GM18861 (cell line): ENCODE results near the gene TGM2.

Experiments used
- ATAC-seq: cut with Tn5 transposase; IDR thresholded peaks from one replicate; pipeline ENCODE4 v1.9.1; 2021; ENCODE audit not compliant: unreplicated experiment

TGM2 gene

DNA sequence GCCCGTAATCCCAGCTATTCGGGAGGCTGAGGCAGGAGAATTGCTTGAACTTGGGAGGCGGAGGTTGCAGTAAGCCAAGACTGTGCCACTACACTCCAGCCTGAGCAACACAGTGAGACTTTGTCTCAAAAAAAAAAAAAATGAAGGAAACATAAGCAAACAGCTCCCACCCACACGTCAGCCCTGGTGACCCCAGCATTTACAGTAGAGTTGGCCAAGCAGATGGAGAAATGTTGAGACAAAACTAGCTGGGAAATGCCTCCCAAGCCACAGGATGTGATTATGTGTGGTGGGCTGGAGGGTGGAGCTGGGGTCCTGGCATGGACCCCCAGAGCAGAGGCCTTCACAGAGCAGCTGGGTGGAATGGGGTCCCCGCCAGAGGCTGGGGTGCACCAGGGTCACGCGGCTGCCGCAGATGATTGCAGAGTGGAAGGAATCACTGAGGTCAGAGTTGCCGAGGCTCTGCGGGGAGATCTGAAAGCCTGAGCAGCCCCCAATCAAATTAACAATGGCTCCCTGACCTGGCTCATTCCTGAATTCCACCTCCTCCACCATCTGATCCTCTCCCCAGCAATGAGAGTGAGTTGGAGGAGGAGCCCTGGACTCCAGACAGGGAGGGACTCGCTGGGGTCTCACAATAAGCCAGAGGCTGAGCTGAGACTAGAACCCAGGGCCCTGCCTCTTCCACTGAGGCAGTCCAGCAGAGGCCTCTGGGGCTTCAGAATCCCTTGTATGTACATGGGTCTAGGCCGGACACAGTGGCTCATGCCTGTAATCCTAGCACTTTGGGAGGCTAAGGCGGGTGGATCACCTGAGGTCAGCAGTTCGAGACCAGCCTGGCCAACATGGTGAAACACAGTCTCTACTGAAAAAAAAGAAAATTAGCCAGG, 34.7 kb upstream of the TGM2 start:
- ATAC-seq = no peak

DNA sequence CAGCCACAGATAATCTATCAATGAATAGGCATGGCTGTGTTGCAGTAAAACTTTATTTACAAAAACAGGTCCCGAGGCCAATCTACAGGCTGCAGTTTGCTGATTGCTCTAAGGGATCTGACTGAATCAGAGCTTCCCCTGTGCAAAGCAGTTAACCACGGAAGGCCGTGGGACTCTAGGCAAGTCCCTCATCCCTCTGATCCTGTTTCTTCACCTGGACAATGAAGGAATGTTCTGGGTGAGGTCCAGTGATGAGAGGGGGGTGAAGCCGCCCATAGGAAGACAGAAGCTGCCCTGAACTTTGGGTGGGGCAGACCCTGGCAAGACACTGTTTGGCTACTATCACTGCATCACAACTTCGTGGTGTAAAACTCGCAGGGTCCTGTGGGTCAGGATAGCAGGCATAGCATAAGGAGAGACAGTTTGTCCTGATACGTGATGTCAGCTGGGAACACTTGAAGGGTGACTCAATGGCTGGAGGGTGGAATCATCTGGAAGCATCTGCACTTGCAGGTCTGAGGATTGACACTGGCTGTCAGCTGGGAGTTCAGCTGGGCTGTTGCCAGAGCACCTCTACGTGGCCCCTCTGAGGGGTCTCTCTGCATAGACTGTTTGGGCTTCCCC, 33.3 kb upstream of the TGM2 start:
- no peak for ATAC-seq

DNA sequence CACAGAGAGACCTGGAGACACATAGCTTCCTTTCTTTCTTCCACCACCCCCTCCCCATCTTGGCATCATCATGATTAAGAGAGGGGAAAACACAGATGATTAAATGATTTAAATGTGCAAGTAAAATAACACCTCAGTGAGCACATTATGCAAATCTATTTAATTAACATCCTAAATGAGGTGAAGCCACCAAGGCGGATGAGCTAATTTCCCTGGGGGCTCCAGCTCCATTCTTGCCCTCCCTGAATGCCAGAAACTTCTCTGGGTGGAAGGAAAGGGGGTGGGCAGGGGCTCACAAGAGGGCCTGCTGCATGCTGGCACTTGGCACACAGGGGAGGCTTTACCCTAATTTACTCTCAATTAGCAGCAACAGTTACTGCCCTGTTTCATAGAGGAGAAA, 32.5 kb upstream of the TGM2 start:
- ATAC-seq = no peak

DNA sequence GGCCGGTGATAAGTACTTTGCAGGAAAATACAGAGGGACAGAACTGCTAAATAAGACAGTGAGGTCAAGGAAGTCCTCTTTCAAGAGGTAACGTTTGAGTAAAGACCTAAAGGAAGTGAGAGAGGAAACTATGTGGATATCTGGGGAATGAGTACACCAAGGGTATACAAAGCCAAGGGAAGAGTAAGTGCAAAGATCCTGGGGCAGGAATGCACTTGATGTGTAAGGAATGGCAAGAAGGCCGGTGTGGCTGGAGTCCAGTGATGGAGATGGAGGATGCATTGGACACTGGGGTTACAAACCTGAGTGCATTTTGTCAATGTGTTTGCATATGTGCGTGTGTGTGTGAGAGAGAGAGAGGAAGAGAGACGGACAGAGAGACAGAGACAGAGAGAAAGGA, 32.1 kb upstream of the TGM2 start:
- no peak for ATAC-seq

DNA sequence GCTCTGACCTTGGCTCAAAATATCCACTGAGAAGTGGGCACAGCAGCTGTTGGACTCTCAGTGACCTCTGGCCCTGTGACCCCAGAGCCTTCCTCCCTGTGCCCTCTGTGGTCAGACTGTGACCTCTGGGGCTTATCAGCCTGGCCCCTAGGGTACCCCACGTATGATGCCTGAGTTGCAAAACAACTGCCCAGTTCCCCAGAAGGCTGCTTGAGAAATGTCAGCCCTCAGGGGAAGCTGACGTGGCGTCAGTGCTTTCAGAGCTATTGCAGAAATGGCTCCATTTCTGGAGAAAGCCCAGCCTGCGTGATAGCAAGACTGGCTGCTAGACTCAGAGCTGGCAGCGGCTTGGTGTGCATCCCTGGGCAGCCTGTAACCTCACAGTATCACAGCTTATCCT, 31.5 kb upstream of the TGM2 start:
- ATAC-seq = no peak

DNA sequence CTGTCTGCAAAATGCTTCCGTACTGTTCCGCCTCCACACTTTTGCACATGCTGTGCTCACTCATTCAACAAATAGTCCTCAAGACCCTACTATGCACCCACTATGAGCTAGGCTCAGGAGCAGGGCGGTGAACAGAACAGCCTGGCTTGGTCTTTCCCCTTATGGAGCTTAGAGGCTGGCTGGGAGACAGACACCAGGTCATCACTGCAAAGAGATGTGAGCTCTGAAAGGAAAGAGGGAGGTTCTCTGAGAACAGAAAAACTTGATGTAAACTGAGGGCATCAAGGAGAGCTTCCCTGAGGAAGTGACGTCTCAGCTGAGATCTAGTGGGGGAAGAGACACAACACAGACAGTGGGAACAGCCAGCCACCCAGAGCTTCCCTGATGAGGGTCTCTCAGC, 31.0 kb upstream of the TGM2 start:
- no peak for ATAC-seq

DNA sequence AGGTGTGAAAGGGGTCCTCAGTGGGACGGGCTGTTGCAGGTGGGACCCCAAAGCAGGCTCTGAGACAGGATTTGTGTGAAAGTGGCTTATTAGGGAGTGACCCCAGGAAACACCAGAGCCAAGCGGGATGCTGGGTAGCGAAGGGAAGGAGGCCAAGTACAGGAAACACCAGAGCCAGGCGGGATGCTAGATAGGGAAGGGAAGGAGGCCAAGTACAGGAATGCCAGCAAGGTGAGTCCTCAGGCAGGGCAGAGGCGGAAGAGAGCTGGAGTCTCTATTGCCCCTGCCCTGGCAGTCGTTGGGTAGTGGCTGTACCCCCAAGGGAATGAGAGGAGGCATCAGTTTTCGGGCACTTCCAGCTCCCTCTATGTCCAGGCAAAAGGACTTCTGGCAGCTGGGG, 30.5 kb upstream of the TGM2 start:
- no peak for ATAC-seq

DNA sequence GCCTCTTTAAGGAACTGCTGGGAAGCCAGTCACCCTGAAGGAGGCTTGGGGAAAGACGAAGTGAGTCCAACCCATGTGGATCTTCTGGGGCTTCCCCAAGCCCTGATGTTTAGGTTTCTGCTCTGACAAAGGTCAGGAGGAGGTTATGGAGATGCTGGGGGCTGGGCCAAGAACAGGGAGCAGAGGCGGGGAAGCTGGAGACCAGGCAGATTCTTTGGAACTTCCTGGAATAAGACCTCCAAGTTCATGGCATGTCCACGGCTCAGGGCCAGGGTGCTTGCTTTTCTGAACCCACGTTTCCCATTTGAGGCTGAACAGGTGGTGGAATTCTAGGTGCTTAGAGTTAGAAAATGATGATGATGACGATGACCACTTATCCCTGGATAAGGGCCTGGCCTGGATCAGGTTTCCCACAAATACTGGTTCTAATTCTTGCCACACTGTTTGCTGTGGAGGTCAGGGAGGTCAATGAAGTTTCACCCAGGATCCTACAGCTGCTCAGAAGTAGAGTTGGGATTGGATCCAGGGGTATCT, 30.0 kb upstream of the TGM2 start:
- no peak for ATAC-seq

DNA sequence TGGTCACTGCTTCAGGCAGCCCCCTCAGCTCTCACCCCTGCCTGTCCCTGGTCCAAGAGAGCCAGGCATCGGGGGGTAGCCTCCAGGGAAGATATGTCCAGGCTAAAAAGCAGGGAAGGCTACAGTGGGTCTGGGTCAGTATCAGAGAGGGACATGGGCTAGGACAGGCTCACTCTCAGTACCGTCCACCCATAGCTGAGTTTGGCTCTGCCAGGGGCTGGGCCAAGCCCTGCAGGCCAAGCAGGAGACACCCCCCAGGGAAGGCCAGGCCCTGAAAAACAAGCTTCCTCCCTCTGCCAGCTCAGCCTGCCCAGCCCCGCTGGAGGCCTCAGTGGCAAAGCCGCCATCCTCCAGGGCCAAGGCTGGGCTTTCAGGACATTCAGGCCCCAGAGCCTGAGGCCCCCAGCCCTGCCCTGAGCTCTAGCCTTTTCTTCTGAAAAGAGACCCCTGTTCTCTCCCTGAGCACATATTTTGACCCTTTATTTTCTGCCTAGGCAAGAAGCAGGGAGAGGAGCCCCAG, 28.6 kb upstream of the TGM2 start:
- no peak for ATAC-seq

DNA sequence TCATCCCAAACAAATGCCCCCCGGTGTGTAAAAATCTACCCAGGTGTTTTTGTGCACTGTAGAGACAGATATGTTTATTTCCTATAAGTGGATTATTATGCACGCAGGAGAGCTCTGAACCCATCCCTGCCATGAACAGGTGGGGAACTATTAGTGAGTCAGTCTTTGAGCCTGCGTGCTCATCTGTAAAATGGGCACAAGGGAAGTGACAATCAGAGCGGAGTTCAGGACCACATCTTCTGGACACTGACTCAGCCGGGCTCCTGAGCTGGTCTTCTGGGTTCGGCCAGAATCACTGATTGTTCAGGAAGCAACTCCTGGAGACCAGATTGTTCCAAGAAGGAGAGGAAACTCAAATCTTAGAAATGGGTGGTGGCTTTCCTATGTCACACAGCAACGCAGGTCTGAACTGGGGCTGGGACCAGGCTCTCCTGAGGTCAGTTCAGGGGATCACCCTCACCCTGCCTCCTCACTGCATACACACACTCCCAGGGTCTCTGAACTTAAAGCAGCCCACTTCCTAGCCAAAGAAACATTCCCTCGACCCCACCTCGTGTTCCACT, 27.3 kb upstream of the TGM2 start:
- ATAC-seq = no peak

DNA sequence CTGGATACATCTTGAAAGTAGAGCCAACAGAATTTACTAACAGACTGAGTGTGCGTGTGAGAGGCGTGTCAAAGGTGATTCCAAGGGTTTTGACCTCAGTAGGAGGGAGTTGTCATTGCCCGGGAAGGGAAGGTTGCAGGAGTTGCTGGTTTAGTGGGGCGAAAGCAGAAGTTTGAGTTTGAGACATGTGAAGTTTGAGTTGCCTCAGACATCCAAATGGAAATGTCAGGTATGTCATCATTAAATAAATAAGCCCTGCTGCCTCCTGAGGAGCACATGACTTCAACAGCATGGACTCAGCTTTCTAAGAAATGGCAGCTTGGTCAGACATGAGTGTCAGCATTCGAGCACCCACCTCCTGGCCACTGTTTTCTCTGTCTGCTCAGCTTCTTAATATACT, 26.6 kb upstream of the TGM2 start:
- ATAC-seq = no peak

DNA sequence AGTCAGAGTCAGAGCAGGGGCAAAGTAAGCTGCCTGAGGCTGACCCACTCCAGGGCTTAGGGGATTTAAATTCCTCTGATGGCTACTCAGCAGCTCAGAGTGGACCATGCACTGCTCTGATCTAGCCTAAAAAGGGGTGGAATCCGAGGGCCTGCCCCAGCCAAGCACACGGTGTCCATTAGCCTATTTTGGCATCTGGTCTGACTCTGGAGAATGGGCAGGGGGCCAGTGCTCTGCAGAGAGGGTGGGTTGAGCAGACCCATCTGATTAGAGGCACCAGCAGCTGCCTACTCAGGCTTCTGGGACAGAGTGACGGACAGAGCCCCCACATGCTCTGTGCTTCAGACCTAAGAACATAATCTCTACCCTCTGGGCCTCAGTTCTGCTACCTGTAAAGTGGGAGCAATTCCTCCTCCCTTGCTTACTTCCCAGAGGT, 25.9 kb upstream of the TGM2 start:
- ATAC-seq = no peak

DNA sequence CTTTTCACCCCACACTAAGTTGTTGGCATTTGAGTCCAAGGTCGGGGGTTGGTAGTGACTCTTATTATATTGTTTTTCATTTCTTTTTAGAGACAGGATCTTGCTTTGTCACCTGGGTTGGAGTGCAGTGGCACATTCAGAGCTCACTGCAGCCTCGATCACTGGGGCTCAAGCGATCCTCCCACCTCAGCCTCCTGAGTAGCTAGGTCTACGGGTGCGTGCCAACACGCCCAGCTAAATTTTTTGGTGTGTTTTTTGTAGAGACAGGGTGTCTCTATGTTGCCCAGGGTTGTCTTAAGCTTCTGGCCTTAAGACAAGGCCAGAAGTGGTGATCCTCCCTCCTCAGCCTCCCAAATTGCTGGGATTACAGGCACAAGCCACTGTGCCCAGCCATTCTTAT, 25.1 kb upstream of the TGM2 start:
- ATAC-seq = no peak

DNA sequence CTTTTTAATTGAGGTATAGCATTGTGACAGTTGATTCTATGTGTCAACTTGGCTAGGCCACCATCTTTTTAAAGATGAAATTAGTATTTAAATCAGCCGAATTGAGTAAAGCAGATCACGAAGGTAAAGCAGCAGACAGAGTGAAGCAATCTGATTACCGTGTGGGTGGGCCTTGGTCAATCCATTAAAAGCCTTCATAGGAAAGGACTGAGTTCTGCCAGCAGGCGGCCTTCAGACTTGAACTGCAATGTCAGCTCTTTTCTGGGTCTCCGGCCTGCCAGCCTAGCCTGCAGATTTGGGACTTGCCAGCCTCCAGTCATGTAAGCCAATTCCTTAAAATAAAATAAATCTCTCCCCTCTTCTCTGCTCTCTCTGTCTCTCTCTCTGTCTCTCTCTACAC, 22.4 kb upstream of the TGM2 start:
- no peak for ATAC-seq

DNA sequence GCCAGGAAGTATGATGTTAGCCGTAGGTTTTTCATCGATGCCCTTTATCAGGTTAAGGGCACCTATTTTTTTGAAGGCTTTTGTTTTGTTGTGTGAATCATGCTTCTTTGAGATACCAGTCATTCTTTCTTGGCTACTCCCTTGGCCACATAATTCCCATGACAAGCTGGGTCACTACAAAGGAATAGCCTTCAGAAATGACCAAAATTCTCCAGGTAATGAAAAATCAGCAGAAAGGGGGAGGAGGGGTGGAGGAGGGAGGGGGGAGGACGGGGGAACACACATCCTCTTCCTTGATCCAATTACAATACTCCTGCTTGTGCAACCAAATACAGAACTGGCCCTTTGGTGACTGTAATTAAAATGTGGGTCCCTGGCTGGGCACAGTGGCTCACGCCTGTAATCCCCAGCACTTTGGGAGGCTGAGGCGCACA, 21.7 kb upstream of the TGM2 start:
- no peak for ATAC-seq

DNA sequence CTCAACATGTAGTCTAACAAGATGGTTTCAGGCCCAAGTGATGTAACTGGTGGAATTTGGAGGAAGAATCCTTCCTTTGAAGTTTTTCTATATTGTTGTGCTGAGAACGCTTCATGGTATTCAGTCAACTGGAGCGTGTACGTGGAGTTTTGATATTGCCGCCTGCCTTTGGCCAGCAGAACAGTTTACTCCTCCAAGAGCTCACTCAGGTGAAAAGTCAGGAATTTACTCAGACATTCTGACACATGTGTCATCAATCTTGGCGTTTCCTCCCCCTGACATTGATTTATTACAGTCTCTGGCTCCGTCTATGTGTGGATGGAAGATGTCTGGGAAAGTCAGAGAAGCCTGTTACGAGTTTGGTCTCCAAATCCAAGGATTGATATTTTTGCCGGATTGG, 19.0 kb upstream of the TGM2 start:
- ATAC-seq = no peak

DNA sequence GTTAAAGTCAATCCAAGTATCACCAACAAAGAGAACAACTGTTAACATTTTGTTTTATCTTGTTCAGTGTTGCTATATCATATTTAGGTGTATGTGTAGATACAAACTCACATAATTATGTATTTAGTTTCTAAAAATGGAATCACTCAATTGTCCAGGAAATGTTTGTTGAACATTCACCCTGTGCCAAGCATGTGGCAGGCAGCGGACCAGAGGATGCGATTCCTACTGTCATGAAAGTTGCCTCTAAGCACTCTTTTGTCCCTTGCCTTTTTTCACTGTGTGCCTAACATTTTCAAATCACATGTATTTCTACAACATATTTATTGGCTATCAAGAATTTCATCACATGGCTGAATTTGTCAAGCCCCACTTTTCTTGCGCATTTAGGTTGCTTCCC, 16.9 kb upstream of the TGM2 start:
- no peak for ATAC-seq

DNA sequence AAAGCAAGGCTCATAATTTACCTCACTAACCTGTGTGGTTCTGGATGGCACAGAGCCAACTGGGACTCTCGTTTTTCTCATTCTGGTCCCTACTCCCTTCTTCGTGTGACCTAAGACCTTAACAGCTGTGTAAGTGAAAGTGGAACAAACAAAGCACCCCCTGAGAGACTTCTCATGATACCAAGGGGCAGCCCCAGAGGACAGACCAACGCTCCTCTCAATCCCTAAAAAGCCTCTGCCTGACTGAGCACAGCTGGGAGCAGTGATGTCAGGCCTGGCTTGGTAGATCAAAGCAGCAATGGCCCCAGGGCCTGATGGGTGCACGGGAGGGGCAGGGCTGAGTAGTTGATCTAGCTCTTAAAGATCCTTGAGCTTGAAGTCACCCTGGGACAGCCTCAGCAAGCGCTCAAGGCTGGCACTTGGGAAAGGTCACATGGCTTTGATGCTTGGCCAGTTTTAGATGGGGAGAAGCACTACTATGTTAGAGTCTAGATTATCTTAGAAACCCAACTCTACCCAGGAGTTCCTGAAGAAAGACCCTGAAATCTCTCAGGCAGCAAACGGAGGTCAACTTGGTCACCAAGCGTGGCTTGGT, 16.2 kb upstream of the TGM2 start:
- no peak for ATAC-seq

DNA sequence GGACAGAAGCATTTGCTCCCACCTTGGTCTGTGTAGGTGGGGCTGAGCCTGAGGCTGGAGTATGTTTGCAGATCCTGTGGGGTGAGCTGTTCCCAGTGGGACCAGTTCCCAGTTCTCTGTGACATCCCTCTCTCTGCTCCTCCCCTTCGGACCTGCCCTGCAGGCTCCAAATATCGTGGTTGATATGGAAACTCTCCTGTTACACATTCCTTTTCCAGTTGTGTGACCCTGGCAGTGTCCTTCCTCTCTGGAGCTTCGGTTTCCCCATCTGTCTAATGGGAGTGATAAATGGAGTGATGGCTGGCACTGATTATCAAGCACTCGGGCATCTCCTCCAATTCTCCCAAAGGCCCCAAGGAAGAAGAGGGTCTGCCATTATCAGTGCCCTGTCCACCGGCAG, 15.7 kb upstream of the TGM2 start:
- ATAC-seq = no peak

DNA sequence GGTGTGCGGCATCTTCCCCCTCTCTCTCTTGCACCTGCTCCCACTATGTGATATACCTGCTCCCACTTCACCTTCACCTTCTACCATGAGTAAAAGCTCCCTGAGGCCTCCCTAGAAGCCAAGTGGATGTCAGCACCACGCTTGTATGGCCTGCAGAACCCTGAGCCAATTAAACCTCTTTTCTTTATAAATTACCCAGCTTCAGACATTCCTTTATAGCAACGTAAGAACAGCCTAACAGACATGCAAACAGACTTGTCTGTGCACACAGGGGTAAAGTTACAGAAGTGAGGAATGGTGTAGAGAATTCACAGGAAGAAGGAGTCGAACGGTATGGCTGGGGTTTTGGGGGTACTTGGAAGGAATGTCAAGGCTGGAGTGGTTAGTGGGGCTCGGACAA, 14.8 kb upstream of the TGM2 start:
- no peak for ATAC-seq

DNA sequence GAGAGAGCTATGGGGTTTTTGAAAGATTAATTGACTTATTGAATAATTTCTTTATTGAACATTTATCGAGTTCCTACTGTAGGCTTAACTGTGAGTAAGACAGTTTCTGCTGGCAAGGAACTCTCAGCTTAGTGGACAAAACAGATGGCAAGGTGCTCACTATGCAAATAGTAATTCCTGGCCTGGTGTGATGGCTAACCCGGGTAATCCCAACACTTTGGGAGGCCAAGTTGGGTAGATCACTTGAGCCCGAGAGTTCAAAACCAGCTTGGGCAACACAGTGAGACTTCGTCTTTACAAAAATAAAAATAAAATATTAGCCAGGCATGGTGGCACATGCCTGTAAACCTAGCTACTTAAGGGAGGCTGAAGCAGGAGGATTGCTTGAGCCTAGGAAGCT, 13.5 kb upstream of the TGM2 start:
- no peak for ATAC-seq
